HepG2 (cell line): Measurements from ENCODE around the gene KCNAB1.

Experiments used
- AGO1 ChIP-seq: fragments of 200-400 bp; formaldehyde crosslinking; IDR thresholded peaks from 2 replicates; pipeline ENCODE4 v1.6.1; 2017; ENCODE audit warnings: mild to moderate bottlenecking, low read depth, low read length, moderate library complexity; ENCODE audit not compliant: poor library complexity, severe bottlenecking
- FOXJ3 ChIP-seq: sonication (generic); formaldehyde crosslinking; IDR thresholded peaks from 2 replicates; pipeline ENCODE4 v1.4.0; 2020; ENCODE audit warnings: missing genetic modification reagents, mild to moderate bottlenecking, borderline replicate concordance
- HDAC2 ChIP-seq: sonication (generic); formaldehyde crosslinking; IDR thresholded peaks from 2 replicates; pipeline ENCODE4 v1.4.0; 2020; ENCODE audit warnings: missing genetic modification reagents
- JARID2 ChIP-seq: sonication (generic); formaldehyde crosslinking; IDR thresholded peaks from 2 replicates; pipeline ENCODE4 v1.8.1; 2023; ENCODE audit warnings: missing genetic modification reagents, inconsistent platforms; ENCODE audit not compliant: insufficient replicate concordance
- KLF11 ChIP-seq: IDR thresholded peaks from 2 replicates; pipeline ENCODE4 v1.6.1; 2016; ENCODE audit warnings: missing compliant biosample characterization
- RBM39 ChIP-seq: fragments of 200-400 bp; formaldehyde crosslinking; IDR thresholded peaks from one replicate; pipeline ENCODE4 v1.6.1; 2018; ENCODE audit warnings: antibody characterized with exemption, mild to moderate bottlenecking, low read depth, low read length; ENCODE audit not compliant: poor library complexity, severe bottlenecking
- ZNF260 ChIP-seq: sonication (generic); formaldehyde crosslinking; IDR thresholded peaks from 2 replicates; pipeline ENCODE4 v1.4.0; 2020; ENCODE audit warnings: missing genetic modification reagents, low read depth, mild to moderate bottlenecking, borderline replicate concordance
- TF ChIP-seq, protein P1 (sequence below), 2 experiments: sonication (generic) in 1 of 2; formaldehyde crosslinking in 1 of 2; IDR thresholded peaks; 2 replicates each; pipeline versions ENCODE4 v1.4.0 to v1.6.1; 2016 to 2020; ENCODE audit warnings: borderline replicate concordance in 1 of 2, low read depth in 1 of 2, mild to moderate bottlenecking in 1 of 2, missing genetic modification reagents in 1 of 2

DNA sequence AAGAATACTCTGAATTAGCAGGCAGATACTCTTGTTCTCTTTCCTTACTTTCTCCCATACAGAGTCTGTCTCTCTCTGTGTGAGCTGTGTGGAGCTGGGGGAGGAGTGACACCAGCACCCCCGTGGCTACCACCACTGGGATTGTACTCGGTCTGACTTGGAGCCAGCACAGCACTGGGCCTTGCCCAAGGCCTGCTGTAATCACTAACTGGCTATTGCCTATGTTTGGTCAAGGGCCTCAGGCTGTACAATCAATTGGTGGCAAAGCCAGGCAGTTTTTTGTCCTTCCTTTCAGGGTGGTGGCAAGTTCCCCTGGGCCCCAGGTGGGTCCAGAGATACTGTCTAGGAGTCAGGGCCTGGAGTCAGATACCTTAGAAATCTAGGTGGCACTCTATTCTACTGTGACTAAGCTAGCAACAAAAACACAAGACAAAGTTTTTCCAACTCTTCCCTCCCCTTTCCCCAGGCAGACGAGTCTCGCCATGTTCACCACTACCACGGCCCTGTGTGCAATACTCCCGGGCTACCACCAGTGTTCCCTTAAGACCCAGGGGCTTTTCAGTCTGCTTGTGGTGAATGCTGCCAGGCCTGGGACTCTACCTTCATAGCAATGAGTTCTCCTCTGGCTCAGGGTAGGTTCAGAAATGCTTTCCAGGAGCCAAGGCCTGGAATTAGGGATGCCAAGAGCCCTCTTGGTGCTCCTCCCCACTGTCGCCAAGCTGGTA is 151.8 kb downstream of the KCNAB1 start:
- TF ChIP-seq, protein P1, sequence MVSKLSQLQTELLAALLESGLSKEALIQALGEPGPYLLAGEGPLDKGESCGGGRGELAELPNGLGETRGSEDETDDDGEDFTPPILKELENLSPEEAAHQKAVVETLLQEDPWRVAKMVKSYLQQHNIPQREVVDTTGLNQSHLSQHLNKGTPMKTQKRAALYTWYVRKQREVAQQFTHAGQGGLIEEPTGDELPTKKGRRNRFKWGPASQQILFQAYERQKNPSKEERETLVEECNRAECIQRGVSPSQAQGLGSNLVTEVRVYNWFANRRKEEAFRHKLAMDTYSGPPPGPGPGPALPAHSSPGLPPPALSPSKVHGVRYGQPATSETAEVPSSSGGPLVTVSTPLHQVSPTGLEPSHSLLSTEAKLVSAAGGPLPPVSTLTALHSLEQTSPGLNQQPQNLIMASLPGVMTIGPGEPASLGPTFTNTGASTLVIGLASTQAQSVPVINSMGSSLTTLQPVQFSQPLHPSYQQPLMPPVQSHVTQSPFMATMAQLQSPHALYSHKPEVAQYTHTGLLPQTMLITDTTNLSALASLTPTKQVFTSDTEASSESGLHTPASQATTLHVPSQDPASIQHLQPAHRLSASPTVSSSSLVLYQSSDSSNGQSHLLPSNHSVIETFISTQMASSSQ (IDR thresholded peaks at IDR 0.05; ENCODE audit: low read depth) = no peak
- TF ChIP-seq, protein P1 (CRISPR knock-in tag; IDR thresholded peaks at IDR 0.05; ENCODE audit: borderline replicate concordance) = no peak
- TF ChIP-seq RBM39 (no peak), AGO1 (no peak), HDAC2 (CRISPR knock-in tag) (no peak), ZNF260 (CRISPR knock-in tag) (no peak), KLF11 (no peak), FOXJ3 (CRISPR knock-in tag) (no peak), JARID2 (no peak)
